Vagina (tissue), 2 donors: Measurements from ENCODE around the gene BMP5.

Source experiments
- POLR2A ChIP-seq, 2 donors: fragments of 450-650 bp; IDR thresholded peaks; one replicate each; pipeline ENCODE4 v1.6.1; 2017; ENCODE audit warnings: antibody characterized with exemption in 2 of 2, mild to moderate bottlenecking in 2 of 2, moderate library complexity in 2 of 2
- POLR2AphosphoS5 ChIP-seq, 2 donors: sonication (generic); formaldehyde crosslinking; IDR thresholded peaks; one replicate each; pipeline ENCODE4 v1.9.0; 2017; ENCODE audit warnings: antibody characterized with exemption in 2 of 2, mild to moderate bottlenecking in 2 of 2, low read depth in 1 of 2; ENCODE audit not compliant: insufficient read depth in 1 of 2
- TF ChIP-seq, protein P1 (sequence below), 3 experiments: fragments of 450-650 bp in 2 of 3; fragments of 200-600 bp in 1 of 3; sonication (generic) in 1 of 3; IDR thresholded peaks; one replicate each; pipeline ENCODE4 v1.5.1; 2017 to 2019; ENCODE audit warnings: antibody characterized with exemption in 3 of 3, mild to moderate bottlenecking in 2 of 3, moderate library complexity in 2 of 3

DNA sequence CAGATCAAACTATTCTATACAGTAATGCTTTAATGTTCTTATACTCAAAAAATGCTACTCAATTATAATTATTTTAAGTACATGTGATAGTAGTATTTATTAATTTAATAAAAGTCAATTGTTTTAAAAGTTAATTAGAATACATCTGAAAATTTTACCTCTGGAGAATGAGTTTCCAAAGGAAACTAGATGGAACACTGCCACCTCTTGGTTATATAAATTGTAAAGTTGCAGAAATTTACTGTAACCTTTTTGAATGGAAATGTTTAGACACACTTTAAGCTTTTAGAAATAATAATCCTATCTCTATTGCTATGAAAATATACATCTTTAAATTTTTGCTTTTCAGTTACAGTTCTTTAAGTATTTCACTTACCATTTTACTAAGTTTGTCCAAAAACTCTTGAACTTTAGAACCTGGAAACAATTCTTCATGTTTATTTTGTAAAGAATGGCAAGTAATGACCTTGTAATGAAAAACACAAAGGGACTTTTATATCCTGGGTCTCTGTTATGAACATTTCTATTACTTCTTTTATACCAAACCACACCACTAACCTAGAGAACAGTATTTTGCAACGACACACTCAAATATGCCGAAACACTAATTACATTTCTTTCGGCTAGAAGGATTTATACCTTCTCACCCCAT lies 10.9 kb upstream of the BMP5 start:
- TF ChIP-seq, protein P1, sequence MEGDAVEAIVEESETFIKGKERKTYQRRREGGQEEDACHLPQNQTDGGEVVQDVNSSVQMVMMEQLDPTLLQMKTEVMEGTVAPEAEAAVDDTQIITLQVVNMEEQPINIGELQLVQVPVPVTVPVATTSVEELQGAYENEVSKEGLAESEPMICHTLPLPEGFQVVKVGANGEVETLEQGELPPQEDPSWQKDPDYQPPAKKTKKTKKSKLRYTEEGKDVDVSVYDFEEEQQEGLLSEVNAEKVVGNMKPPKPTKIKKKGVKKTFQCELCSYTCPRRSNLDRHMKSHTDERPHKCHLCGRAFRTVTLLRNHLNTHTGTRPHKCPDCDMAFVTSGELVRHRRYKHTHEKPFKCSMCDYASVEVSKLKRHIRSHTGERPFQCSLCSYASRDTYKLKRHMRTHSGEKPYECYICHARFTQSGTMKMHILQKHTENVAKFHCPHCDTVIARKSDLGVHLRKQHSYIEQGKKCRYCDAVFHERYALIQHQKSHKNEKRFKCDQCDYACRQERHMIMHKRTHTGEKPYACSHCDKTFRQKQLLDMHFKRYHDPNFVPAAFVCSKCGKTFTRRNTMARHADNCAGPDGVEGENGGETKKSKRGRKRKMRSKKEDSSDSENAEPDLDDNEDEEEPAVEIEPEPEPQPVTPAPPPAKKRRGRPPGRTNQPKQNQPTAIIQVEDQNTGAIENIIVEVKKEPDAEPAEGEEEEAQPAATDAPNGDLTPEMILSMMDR (IDR thresholded peaks at IDR 0.05), result peak in 1 of 3 experiments; percentile 25
- TF ChIP-seq POLR2AphosphoS5 (IDR thresholded peaks at IDR 0.05; ENCODE audit: insufficient read depth in 1 of 2, low read depth in 1 of 2) (no peak), POLR2A (IDR thresholded peaks at IDR 0.05) (no peak)
